DMS 273 (cell line): Measurements from ENCODE around the gene ATF7IP.

Experiments
- DNase-seq: peaks from one replicate; lab custom pipeline; 2025; ENCODE audit not compliant: unreplicated experiment; lab: John Stamatoyannopoulos, UW

The ATF7IP gene

DNA sequence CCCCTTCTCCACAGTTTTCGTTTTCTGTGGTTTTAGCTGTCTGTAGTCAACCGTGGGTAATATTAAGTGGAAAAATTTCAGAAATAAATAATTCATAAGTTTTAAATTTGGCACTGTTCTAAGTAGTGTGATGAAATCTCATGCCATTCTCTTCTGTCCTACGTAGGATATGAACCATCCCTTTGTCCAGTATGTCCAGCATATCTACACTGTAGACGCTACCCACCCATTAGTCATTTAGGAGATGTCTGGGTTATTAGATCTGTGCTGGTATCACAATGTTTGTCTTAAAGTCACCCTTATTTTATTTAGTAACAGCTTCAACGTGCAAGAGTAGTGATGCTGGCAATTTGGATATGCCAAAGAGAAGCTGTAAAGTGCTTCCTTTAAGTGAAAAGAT is 44.7 kb downstream of the ATF7IP start:
- DNase-seq: no peak

- DNase-seq: no peak
Observed at GRCh38 chr12:14410841-14411569, 45.5 kb downstream of the ATF7IP start.

DNA sequence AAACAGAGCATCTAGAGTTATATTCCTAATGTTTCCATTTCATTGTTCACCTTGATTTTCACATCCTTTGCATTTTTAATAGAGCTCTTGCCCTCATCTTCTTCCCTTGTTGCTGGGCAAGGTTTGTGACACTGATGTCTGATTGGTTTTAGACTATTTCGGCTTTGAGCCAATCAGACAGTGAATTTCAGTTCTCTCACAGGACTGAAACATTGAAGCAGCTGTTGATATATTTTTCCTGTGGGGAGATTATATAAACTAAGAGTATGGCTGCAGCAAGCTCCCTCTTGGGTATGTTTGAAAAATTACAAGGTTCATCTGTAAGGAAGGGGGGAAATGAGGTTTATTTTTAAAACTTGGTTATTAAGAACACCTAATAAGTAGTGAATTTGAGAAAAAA is 51.2 kb downstream of the ATF7IP start:
- DNase-seq: peak; percentile 94

- peak; percentile 76 for DNase-seq
Observed at GRCh38 chr12:14417715-14418114, 52.2 kb downstream of the ATF7IP start.

- no peak for DNase-seq
Observed at GRCh38 chr12:14418451-14418890, 53.0 kb downstream of the ATF7IP start.

DNA sequence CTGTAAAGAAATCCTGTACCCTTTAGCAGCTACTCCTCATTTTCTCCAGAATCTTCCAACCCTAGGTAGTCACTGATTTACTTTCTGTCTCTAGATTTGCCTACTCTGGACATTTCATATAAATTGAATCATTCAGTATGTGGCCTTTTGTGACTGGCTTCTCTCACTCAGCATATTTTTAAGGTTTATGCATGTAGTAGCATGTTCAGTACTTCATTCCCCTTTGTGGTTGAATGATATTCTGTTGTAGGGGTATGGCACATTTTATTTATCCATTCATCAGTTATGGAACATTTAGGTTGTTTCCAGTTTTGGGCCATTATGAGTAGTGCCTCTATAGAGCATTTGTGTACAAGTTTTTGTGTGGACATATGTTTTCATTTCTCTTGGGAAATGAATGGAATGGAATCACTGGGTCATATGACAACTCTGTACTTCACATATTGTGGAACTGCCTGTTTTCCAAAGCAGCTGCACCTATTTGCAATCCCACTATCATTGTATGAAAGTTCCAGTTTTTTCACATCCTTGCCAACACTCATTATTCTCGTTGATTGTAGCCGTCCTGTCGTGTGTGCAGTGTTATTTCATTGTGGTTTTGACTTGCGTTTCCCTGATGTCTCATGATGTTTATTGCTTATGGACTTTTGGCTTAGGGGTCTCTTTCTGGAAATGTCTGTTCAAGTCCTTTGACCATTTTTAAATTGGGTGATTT is 57.2 kb downstream of the ATF7IP start:
- DNase-seq: no peak

GRCh38 chr12:14424545-14424944 is 59.1 kb downstream of the ATF7IP start:
- DNase-seq: no peak

- DNase-seq: no peak
Observed at GRCh38 chr12:14426792-14427191, 61.3 kb downstream of the ATF7IP start.

GRCh38 chr12:14427929-14428328 is 62.4 kb downstream of the ATF7IP start:
- DNase-seq: peak; percentile 6

GRCh38 chr12:14430394-14430986 is 65.0 kb downstream of the ATF7IP start:
- no peak for DNase-seq

DNA sequence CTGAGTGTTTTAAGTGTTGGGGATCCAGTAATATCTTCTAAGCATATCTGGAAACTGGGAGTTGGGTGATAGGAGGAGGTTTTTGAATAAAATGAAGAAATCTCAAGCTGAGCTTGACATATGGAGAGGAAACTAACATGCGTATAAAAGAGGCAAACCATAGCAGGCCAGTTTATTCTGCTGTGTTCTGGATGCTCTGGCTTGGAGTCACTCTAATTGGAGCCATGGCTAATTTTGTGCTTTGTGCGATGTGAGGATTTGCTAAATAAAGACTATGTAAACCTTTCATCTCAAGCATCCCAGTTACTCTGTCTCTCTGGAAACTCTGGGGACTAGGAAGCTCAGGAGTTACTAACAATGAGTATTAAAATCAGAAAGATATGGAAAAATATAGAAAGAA is 66.5 kb downstream of the ATF7IP start:
- DNase-seq: no peak

GRCh38 chr12:14435627-14436026 is 70.1 kb downstream of the ATF7IP start:
- DNase-seq: no peak

DNA sequence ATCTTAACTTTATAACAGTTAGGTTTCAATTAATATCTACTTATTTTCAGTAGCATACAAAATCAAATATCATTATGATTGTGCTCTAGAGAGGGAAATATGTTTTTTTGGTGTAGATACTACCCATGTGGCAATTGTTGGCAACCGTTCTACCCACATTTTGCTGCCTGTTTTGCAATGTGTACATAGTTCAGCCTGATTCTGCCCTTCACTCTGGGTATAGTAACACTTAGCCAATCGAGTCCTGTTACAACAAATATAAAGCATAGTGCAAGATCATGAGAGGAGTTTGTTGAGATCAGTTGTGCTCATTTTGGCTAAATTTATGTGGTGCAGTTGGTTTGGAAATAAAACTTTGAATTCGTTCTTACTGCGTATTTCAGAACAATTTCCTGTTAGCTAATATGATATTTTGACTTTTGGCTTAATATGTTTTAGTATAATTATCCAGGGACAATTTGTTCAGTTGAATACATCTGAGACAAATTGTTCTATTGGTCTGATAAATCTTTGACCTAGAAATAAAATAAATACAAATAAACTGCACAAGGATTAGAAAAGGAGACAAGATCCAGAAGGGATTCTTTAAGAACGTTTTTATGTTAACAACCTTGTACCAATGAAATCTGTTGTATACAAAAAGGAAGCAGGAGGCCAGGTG is 76.9 kb downstream of the ATF7IP start:
- DNase-seq: no peak

GRCh38 chr12:14443531-14443930 is 78.0 kb downstream of the ATF7IP start:
- DNase-seq: no peak

DNA sequence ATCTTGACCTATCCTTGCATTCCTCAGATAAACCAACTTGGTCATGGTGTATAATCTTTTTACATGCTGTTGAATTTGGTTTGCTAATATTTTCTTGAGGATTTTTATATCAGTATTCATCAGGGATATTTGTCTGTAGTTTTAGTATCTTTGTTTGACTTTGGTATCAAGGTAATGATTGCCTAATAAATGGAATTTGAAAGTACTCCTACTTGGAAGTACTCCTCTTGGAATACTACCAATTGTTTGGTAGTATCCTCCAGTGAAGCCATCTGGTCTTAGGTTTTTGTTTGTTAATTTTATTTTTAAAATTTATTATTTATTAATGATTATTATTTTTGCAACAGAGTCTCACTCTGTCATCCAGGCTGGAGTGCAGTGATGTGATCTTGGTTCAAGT is 85.0 kb downstream of the ATF7IP start:
- no peak for DNase-seq

DNA sequence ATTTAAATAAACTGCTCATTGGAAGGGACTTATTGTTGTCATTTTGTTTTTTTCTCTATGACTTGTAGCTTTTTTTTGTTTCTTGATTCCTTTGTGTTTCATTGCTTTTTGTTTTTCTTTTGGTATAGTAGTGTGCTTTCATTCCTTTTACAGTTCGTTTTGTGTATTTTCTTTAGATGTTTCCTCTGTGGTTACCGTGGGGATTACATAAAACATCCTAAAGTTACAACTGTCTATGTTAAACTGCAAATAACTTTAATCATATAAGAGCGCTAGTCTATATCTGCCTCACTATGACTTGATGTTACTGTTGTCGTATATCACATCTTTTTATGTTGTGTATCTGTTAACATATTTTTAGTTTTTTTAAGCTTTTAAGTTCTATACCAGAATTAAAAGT is 86.9 kb downstream of the ATF7IP start:
- DNase-seq: no peak

GRCh38 chr12:14452865-14453264 is 87.4 kb downstream of the ATF7IP start:
- no peak for DNase-seq

DNA sequence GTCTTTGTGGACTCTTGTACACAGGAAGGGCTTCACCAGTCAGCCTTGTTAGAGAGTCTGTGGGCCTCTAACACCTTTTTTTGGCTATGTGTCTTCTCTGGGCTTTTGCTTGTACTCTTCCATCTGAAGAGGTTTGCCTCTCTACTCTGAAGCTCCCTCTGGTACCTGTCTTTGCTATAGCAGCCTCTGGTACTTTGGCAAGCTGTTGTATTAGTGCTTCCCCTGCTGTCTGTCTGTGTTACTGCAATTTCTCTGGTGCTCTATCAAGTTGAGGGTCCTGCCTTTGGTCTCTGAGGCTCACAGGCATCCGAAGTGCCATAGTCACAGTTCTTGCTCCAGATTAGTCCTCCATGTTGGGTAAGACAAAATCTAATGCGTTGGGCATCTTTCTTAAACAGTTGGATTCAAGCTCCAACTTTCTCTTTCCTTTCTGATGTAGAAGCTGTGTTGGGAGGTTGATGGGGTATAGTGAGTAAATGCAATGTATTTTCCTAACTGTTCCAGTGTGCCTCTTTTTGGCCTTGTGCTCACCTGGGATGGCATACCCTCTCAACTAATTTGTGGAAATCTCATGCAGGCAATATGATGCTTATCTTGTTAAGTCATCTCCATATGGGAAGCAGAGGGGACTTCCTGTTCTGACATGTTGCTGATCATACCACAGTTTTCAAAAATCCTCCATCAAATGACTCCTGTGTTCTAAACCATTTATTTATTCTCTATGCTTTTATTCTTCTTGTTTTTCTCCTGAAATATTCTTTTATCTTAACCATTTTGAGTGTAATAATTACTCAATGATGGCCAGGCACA is 88.8 kb downstream of the ATF7IP start:
- peak; percentile 70 for DNase-seq

DNA sequence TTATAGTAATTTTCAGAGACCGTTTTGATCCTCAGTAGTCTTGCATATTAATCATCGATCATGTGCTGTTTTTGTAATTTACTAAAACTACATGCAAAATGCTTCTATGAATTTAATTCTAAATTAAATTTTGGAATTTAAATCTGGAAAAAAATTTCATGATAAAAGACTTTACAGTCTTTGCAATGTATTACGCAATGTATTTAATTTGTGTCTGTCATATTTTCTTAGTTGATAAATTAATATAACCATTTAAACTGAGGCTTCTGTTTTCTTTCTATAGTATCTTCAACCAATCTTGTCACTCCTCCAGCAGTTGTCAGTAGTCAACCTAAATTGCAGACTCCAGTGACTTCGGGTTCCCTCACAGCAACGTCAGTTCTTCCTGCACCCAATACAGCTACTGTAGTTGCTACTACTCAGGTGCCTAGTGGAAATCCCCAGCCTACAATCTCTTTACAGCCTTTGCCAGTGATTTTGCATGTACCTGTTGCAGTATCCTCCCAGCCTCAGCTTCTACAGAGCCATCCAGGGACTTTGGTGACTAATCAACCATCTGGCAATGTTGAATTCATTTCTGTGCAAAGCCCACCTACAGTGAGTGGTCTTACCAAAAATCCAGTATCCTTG is 94.8 kb downstream of the ATF7IP start:
- no peak for DNase-seq

- no peak for DNase-seq
Observed at GRCh38 chr12:14471497-14471896, 106.0 kb downstream of the ATF7IP start.
